Neural progenitor cell (in vitro differentiated cells): ENCODE results near the gene TLK2. TPM values are rescaled to one million over a fixed set of nuclear protein-coding genes. Genes with fewer than 3 reads are reported as not detected.
"Not testable (repeated sequence)": the region's sequence is repeated elsewhere in the genome, so short reads cannot be mapped to it uniquely, and the experiment has no call there.

Experiments used
- DNase-seq: peaks from one replicate; pipeline ENCODE4 v3.0.0-alpha.2; 2016; ENCODE audit warnings: low spot score
- H2AFZ ChIP-seq: fragments of 200-600 bp; sonication (generic); replicated peaks from 2 replicates; pipeline ENCODE4 v1.6.1; 2016; ENCODE audit warnings: antibody characterized with exemption
- H3F3A ChIP-seq: fragments of 200-600 bp; sonication (generic); 2 replicates; pipeline ENCODE4 v1.6.1; 2016; ENCODE audit warnings: antibody characterized with exemption, low read depth
- H3K27ac ChIP-seq: fragments of 200-600 bp; sonication (generic); 2 replicates; pipeline ENCODE4 v1.5.1; 2016; ENCODE audit warnings: mild to moderate bottlenecking
- H3K27me3 ChIP-seq: fragments of 200-600 bp; sonication (generic); 2 replicates; pipeline ENCODE4 v1.6.1; 2016; ENCODE audit warnings: mild to moderate bottlenecking, moderate library complexity
- H3K36me3 ChIP-seq: fragments of 200-600 bp; sonication (generic); 2 replicates; pipeline ENCODE4 v1.5.1; 2016
- H3K4me1 ChIP-seq: fragments of 200-600 bp; sonication (generic); 2 replicates; pipeline ENCODE4 v1.6.1; 2016; ENCODE audit warnings: mixed run types
- H3K4me2 ChIP-seq: fragments of 200-600 bp; sonication (generic); 2 replicates; pipeline ENCODE4 v1.6.1; 2016
- H3K4me3 ChIP-seq: fragments of 200-600 bp; sonication (generic); 2 replicates; pipeline ENCODE4 v1.5.1; 2016
- H3K79me2 ChIP-seq: fragments of 200-600 bp; sonication (generic); 2 replicates; pipeline ENCODE4 v1.6.1; 2016; ENCODE audit warnings: low read depth
- H3K9ac ChIP-seq: fragments of 200-600 bp; sonication (generic); 2 replicates; pipeline ENCODE4 v1.6.1; 2016
- H3K9me3 ChIP-seq: fragments of 200-600 bp; sonication (generic); 2 replicates; pipeline ENCODE4 v1.5.1; 2016; ENCODE audit warnings: low read depth
- H4K20me1 ChIP-seq: fragments of 200-600 bp; sonication (generic); 2 replicates; pipeline ENCODE4 v1.6.1; 2016; ENCODE audit warnings: low read depth
- H3K27ac Mint-ChIP-seq: 3 replicates; pipeline ENCODE4 v1.8.0; 2021; ENCODE audit warnings: mixed read lengths
- H3K27me3 Mint-ChIP-seq: 2 replicates; pipeline ENCODE4 v1.8.0; 2022; ENCODE audit warnings: low read depth, mild to moderate bottlenecking, inconsistent platforms, moderate library complexity, mixed read lengths; ENCODE audit not compliant: insufficient read depth
- H3K36me3 Mint-ChIP-seq: 3 replicates; pipeline ENCODE4 v1.8.0; 2021; ENCODE audit warnings: mixed read lengths
- H3K4me1 Mint-ChIP-seq: 3 replicates; pipeline ENCODE4 v1.8.0; 2021; ENCODE audit warnings: mixed read lengths
- H3K4me3 Mint-ChIP-seq: 3 replicates; pipeline ENCODE4 v1.8.0; 2021; ENCODE audit warnings: mild to moderate bottlenecking, moderate library complexity, mixed read lengths
- H3K9me3 Mint-ChIP-seq: 3 replicates; pipeline ENCODE4 v1.8.0; 2020; ENCODE audit warnings: mixed read lengths
- total RNA-seq: library from RNA; depleted of rRNA; stranded (reverse); fragments of >200 nt; gene quantifications from 2 replicates; pipeline ENCODE4 v1.2.3, GENCODE V29; 2015; ENCODE audit warnings: low replicate concordance
- TF ChIP-seq, protein P1 (sequence below): fragments of 200-600 bp; sonication (generic); IDR thresholded peaks from 2 replicates; pipeline ENCODE4 v1.5.1; 2017; ENCODE audit warnings: antibody characterized with exemption, mild to moderate bottlenecking

The TLK2 gene
- total RNA-seq, 1 donor from 2014 or later, result 89.9 TPM

DNA sequence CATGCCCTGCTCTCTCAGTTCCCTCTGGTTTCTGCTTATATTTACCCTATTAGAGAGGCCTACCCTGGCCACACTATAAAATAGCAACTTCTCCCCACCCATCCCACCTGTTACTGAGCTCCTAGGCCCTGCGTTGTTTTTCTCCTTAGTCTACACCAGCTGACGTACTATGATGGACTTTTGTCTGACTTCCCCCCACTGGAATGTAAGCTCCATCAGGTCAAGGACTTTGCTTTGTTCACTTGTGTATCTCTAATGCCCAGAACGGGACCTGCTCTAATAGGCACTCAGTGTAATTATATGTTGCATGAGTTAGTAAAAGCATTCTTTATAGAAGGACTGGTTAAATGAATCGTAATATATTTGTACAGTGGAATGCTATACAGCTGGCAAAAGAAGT is 62.4 kb downstream of the TLK2 start:
- H3K79me2 ChIP-seq, result peaks cover 33% of the 10 kb centered on the region
- H3K4me3 Mint-ChIP-seq, H3K36me3 ChIP-seq, H3K27me3 ChIP-seq, H3K4me2 ChIP-seq, H3K9me3 ChIP-seq, H3K4me3 ChIP-seq, H3K9ac ChIP-seq, H3K27ac ChIP-seq, DNase-seq, H2AFZ ChIP-seq, H3K9me3 Mint-ChIP-seq, H3F3A ChIP-seq, H3K27me3 Mint-ChIP-seq, H3K27ac Mint-ChIP-seq, H3K4me1 Mint-ChIP-seq, H3K4me1 ChIP-seq: not testable (repeated sequence)
- peaks cover 27% of the 10 kb centered on the region for H3K36me3 Mint-ChIP-seq
- peaks cover 19% of the 10 kb centered on the region for H4K20me1 ChIP-seq

- not testable (repeated sequence) for H3K9me3 ChIP-seq, H3K4me3 Mint-ChIP-seq, DNase-seq, H3K4me2 ChIP-seq, H3K9ac ChIP-seq, H3K4me1 ChIP-seq, H3K27ac Mint-ChIP-seq, H2AFZ ChIP-seq, H3K9me3 Mint-ChIP-seq, H3K27me3 Mint-ChIP-seq, H3F3A ChIP-seq, H3K36me3 ChIP-seq, H3K4me1 Mint-ChIP-seq, H3K4me3 ChIP-seq, H3K27ac ChIP-seq, H3K27me3 ChIP-seq
- H3K36me3 Mint-ChIP-seq, result peaks cover 27% of the 10 kb centered on the region
- H3K79me2 ChIP-seq, result peaks cover 45% of the 10 kb centered on the region
- peaks cover 19% of the 10 kb centered on the region for H4K20me1 ChIP-seq
These were observed 64.7 kb downstream of the TLK2 start for GRCh38 chr17:62543278-62543775.

GRCh38 chr17:62546066-62546465 is 67.4 kb downstream of the TLK2 start:
- not testable (repeated sequence) for H3K4me2 ChIP-seq, H3K4me1 ChIP-seq, DNase-seq, H3K9me3 ChIP-seq, H3K27me3 Mint-ChIP-seq, H3K4me3 ChIP-seq, H3K27me3 ChIP-seq, H3K4me3 Mint-ChIP-seq, H3K9me3 Mint-ChIP-seq, H3K36me3 ChIP-seq, H2AFZ ChIP-seq, H3K27ac ChIP-seq, H3K4me1 Mint-ChIP-seq, H3K27ac Mint-ChIP-seq, H3F3A ChIP-seq, H3K9ac ChIP-seq
- peaks cover 17% of the 10 kb centered on the region for H3K36me3 Mint-ChIP-seq
- Histone ChIP-seq H3K79me2 (peaks cover 51% of the 10 kb centered on the region), H4K20me1 (peaks cover 11% of the 10 kb centered on the region)

DNA sequence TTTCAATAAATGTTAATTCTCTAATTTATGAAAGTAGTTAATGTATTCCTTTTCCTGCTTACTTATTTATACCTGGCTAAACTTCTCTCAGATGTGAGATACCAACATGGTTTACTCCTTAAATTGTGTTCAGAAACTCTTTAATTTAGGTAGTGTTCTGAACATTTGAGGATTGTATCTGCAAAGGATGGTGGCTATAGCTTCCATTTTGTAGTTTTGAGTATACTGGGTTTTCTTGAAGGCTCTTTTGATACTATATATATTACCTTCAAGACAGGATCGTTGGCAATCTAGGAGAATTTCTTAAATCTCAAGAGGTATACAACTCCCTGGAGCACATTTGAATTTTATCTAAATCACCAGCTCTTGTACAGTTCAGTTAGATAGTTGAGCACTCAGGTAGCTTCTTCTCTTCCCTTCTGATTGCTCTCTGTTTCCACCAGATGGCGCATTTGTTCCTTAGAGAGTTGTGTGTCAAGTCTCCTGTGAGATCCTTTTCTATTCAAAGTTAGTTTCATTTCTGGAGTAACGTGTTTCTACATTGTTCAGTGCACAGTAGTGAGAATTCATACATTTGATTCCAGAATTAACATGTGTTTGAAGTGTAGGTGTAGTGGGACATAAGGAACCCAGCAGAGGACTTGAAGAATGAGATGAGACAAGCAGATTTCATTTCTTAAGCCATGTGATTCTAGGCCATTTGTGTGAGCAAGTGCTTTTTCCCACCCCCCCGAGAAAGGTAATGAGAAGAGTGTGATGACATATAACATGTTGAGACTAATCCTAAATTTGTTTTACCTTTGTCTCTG is 74.4 kb downstream of the TLK2 start:
- not testable (repeated sequence) for H3K9me3 ChIP-seq, H3K4me3 Mint-ChIP-seq, H3K9me3 Mint-ChIP-seq, H3K27me3 ChIP-seq, H3F3A ChIP-seq, DNase-seq, H3K4me3 ChIP-seq, H3K4me2 ChIP-seq, H2AFZ ChIP-seq, H3K36me3 ChIP-seq, H3K27me3 Mint-ChIP-seq, H3K27ac ChIP-seq, H3K4me1 ChIP-seq, H4K20me1 ChIP-seq, H3K36me3 Mint-ChIP-seq, H3K4me1 Mint-ChIP-seq, H3K9ac ChIP-seq
- peaks cover 17% of the 10 kb centered on the region for H3K79me2 ChIP-seq
- TF ChIP-seq, protein P1, sequence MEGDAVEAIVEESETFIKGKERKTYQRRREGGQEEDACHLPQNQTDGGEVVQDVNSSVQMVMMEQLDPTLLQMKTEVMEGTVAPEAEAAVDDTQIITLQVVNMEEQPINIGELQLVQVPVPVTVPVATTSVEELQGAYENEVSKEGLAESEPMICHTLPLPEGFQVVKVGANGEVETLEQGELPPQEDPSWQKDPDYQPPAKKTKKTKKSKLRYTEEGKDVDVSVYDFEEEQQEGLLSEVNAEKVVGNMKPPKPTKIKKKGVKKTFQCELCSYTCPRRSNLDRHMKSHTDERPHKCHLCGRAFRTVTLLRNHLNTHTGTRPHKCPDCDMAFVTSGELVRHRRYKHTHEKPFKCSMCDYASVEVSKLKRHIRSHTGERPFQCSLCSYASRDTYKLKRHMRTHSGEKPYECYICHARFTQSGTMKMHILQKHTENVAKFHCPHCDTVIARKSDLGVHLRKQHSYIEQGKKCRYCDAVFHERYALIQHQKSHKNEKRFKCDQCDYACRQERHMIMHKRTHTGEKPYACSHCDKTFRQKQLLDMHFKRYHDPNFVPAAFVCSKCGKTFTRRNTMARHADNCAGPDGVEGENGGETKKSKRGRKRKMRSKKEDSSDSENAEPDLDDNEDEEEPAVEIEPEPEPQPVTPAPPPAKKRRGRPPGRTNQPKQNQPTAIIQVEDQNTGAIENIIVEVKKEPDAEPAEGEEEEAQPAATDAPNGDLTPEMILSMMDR, result peak; percentile 67
- peak overlapping the region; percentile 36 for H3K27ac Mint-ChIP-seq

DNA sequence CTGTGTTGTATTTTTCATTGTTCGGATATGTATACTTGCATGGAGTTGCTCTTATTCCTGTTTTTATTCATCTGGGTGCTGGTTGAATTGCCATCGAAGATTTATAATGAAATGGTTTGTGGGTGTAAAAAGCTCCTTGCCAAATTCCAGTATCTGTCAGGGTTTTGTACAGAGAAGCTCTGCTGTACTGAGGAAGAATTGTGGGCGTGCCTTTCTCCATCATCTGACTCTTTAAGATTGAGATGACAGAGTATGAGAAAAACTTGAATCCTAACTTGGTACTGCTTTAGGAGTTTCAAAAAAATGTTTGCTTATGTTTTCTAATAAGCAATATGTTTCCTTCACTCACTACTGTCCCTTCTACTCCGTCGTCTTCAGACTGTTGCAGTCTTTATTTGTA is 78.9 kb downstream of the TLK2 start:
- peaks cover 12% of the 10 kb centered on the region for H3K36me3 Mint-ChIP-seq
- not testable (repeated sequence) for H2AFZ ChIP-seq, H3K9me3 Mint-ChIP-seq, H3K27ac ChIP-seq, H4K20me1 ChIP-seq, H3K4me3 Mint-ChIP-seq, H3K4me1 Mint-ChIP-seq, H3K9me3 ChIP-seq, H3K4me2 ChIP-seq, H3K4me3 ChIP-seq, H3K36me3 ChIP-seq, H3F3A ChIP-seq, DNase-seq, H3K79me2 ChIP-seq, H3K27me3 Mint-ChIP-seq, H3K4me1 ChIP-seq, H3K9ac ChIP-seq, H3K27ac Mint-ChIP-seq, H3K27me3 ChIP-seq

GRCh38 chr17:62558941-62559340 is 80.3 kb downstream of the TLK2 start:
- H3K4me1 Mint-ChIP-seq, H3K4me2 ChIP-seq, H3K27me3 ChIP-seq, H3K79me2 ChIP-seq, DNase-seq, H3K27me3 Mint-ChIP-seq, H3K9me3 Mint-ChIP-seq, H3K9me3 ChIP-seq, H3K9ac ChIP-seq, H3K4me3 ChIP-seq, H3K27ac ChIP-seq, H2AFZ ChIP-seq, H3K4me3 Mint-ChIP-seq, H3K27ac Mint-ChIP-seq, H3K36me3 ChIP-seq, H3F3A ChIP-seq, H4K20me1 ChIP-seq, H3K4me1 ChIP-seq: not testable (repeated sequence)
- peaks cover 15% of the 10 kb centered on the region for H3K36me3 Mint-ChIP-seq

DNA sequence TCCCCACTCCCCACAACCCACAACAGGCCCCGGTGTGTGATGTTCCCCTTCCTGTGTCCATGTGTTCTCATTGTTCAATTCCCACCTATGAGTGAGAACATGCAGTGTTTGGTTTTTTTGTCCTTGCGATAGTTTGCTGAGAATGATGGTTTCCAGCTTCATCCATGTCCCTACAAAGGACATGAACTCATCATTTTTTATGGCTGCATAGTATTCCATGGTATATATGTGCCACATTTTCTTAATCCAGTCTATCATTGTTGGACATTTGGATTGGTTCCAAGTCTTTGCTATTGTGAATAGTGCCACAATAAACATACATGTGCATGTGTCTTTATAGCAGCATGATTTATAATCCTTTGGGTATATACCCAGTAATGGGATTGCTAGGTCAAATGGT is 82.3 kb downstream of the TLK2 start:
- not testable (repeated sequence) for H3K9me3 ChIP-seq, H3K27ac Mint-ChIP-seq, H3K9ac ChIP-seq, H3K9me3 Mint-ChIP-seq, H3K4me1 ChIP-seq, H3K4me2 ChIP-seq, H3K27me3 Mint-ChIP-seq, H3F3A ChIP-seq, H3K4me3 ChIP-seq, H2AFZ ChIP-seq, H3K4me3 Mint-ChIP-seq, H3K79me2 ChIP-seq, H3K27ac ChIP-seq, H4K20me1 ChIP-seq, DNase-seq, H3K27me3 ChIP-seq, H3K4me1 Mint-ChIP-seq
- peaks cover 26% of the 10 kb centered on the region for H3K36me3 Mint-ChIP-seq
- H3K36me3 ChIP-seq, result peaks cover 16% of the 10 kb centered on the region
